KMS-11 (cell line): Measurements from ENCODE around the gene C17orf114.

Source experiments
- H2AFZ ChIP-seq: fragments of 200-600 bp; sonication (generic); 2 replicates; pipeline ENCODE4 v1.6.1; 2016; ENCODE audit warnings: antibody characterized with exemption, mixed run types, low read depth
- H3K27ac ChIP-seq: fragments of 200-600 bp; sonication (generic); 2 replicates; pipeline ENCODE4 v1.6.1; 2016; ENCODE audit warnings: mild to moderate bottlenecking, mixed run types
- H3K27me3 ChIP-seq: fragments of 200-600 bp; sonication (generic); 2 replicates; pipeline ENCODE4 v1.6.1; 2017; ENCODE audit warnings: mild to moderate bottlenecking, low read depth, mixed run types, moderate library complexity; ENCODE audit not compliant: insufficient read depth
- H3K36me3 ChIP-seq: fragments of 200-600 bp; sonication (generic); 2 replicates; pipeline ENCODE4 v1.6.1; 2017; ENCODE audit warnings: mild to moderate bottlenecking, mixed run types; ENCODE audit not compliant: insufficient read depth
- H3K4me1 ChIP-seq: fragments of 200-600 bp; sonication (generic); 2 replicates; pipeline ENCODE4 v1.6.1; 2016; ENCODE audit warnings: mild to moderate bottlenecking, low read depth, mixed run types; ENCODE audit not compliant: poor library complexity, severe bottlenecking
- H3K4me2 ChIP-seq: fragments of 200-600 bp; sonication (generic); 2 replicates; pipeline ENCODE4 v1.7.0; 2016; ENCODE audit warnings: mild to moderate bottlenecking, mixed run types
- H3K4me3 ChIP-seq: fragments of 200-600 bp; sonication (generic); IDR thresholded peaks from 2 replicates; pipeline ENCODE4 v1.6.1; 2017; ENCODE audit warnings: low read depth, low read length, mixed read lengths; ENCODE audit not compliant: insufficient read depth
- H3K79me2 ChIP-seq: fragments of 200-600 bp; sonication (generic); 2 replicates; pipeline ENCODE4 v1.6.1; 2016; ENCODE audit warnings: low read depth, mixed run types; ENCODE audit not compliant: insufficient read depth
- H3K9ac ChIP-seq: fragments of 200-600 bp; sonication (generic); 2 replicates; pipeline ENCODE4 v1.6.1; 2016; ENCODE audit warnings: mild to moderate bottlenecking, mixed run types
- H4K20me1 ChIP-seq: fragments of 200-600 bp; sonication (generic); 2 replicates; pipeline ENCODE4 v1.6.1; 2016; ENCODE audit warnings: mild to moderate bottlenecking, mixed run types; ENCODE audit not compliant: insufficient read depth
- CTCF ChIP-seq: fragments of 200-600 bp; sonication (generic); conservative IDR thresholded peaks from 2 replicates; pipeline ENCODE4 v1.6.1; 2017; ENCODE audit warnings: low read depth, mild to moderate bottlenecking, antibody characterized with exemption, low read length, moderate library complexity, mixed read lengths

C17orf114 gene

GRCh38 chr17:4768298-4768697, 33.8 kb downstream of the C17orf114 start:
- Histone ChIP-seq H2AFZ (no peak overlapping the region), H3K79me2 (no peaks in the 10 kb centered on the region), H3K27me3 (no peaks in the 10 kb centered on the region), H4K20me1 (no peaks in the 10 kb centered on the region), H3K4me3 (no peak overlapping the region), H3K4me2 (no peak overlapping the region), H3K27ac (no peak overlapping the region), H3K4me1 (no peaks in the 10 kb centered on the region), H3K36me3 (no peaks in the 10 kb centered on the region), H3K9ac (no peak overlapping the region)
- TF ChIP-seq CTCF, result no peak

GRCh38 chr17:4766723-4767122, 35.4 kb downstream of the C17orf114 start:
- TF ChIP-seq CTCF, result no peak
- no peak overlapping the region for H3K4me3 ChIP-seq
- H3K4me1 ChIP-seq, result no peaks in the 10 kb centered on the region
- no peaks in the 10 kb centered on the region for H4K20me1 ChIP-seq
- no peak overlapping the region for H3K9ac ChIP-seq
- no peak overlapping the region for H3K4me2 ChIP-seq
- no peak overlapping the region for H3K27ac ChIP-seq
- no peaks in the 10 kb centered on the region for H3K27me3 ChIP-seq
- no peaks in the 10 kb centered on the region for H3K36me3 ChIP-seq
- no peak overlapping the region for H2AFZ ChIP-seq
- no peaks in the 10 kb centered on the region for H3K79me2 ChIP-seq

- no peak for TF ChIP-seq CTCF
- Histone ChIP-seq H3K9ac (no peak overlapping the region), H3K79me2 (no peaks in the 10 kb centered on the region), H3K4me1 (no peaks in the 10 kb centered on the region), H2AFZ (no peak overlapping the region), H3K4me2 (no peak overlapping the region), H3K36me3 (no peaks in the 10 kb centered on the region), H3K4me3 (no peak overlapping the region), H3K27ac (no peak overlapping the region), H3K27me3 (no peaks in the 10 kb centered on the region), H4K20me1 (no peaks in the 10 kb centered on the region)
Observed at GRCh38 chr17:4766201-4766600, 35.9 kb downstream of the C17orf114 start.

- no peaks in the 10 kb centered on the region for H3K4me1 ChIP-seq
- no peak overlapping the region for H3K27ac ChIP-seq
- H3K79me2 ChIP-seq, result no peaks in the 10 kb centered on the region
- H4K20me1 ChIP-seq, result no peaks in the 10 kb centered on the region
- H3K4me2 ChIP-seq, result no peak overlapping the region
- H3K9ac ChIP-seq, result no peak overlapping the region
- no peak overlapping the region for H2AFZ ChIP-seq
- H3K4me3 ChIP-seq, result no peak overlapping the region
- no peak for TF ChIP-seq CTCF
- H3K36me3 ChIP-seq, result no peaks in the 10 kb centered on the region
- H3K27me3 ChIP-seq, result no peaks in the 10 kb centered on the region
Observed at GRCh38 chr17:4764595-4764994, 37.5 kb downstream of the C17orf114 start.
